ENCODE results near the gene FAM174C. TPM values are rescaled to one million over a fixed set of nuclear protein-coding genes. Genes with fewer than 3 reads are reported as not detected.

The FAM174C gene
- total RNA-seq, 2 experiments from 2014 or later: 99.8 to 101 TPM

GRCh38 chr19:1234051-1234954 lies 41.0 kb upstream of the FAM174C start:
- Mint-ChIP-seq H3K4me3 (no peak overlapping the region), H3K4me1 (peaks cover 10% of the 10 kb centered on the region), H3K36me3 (no peaks in the 10 kb centered on the region), H3K27ac (no peak overlapping the region), H3K9me3 (no peaks in the 10 kb centered on the region), H3K27me3 (peaks cover 6% of the 10 kb centered on the region)
- DNase-seq: no peak

GRCh38 chr19:1234955-1235380 lies 40.4 kb upstream of the FAM174C start:
- no peak overlapping the region for H3K4me3 Mint-ChIP-seq
- no peaks in the 10 kb centered on the region for H3K9me3 Mint-ChIP-seq
- no peak overlapping the region for H3K27ac Mint-ChIP-seq
- peaks cover 11% of the 10 kb centered on the region for H3K4me1 Mint-ChIP-seq
- no peaks in the 10 kb centered on the region for H3K36me3 Mint-ChIP-seq
- peaks cover 6% of the 10 kb centered on the region for H3K27me3 Mint-ChIP-seq
- DNase-seq: no peak

- Mint-ChIP-seq H3K27me3 (peaks cover 6% of the 10 kb centered on the region), H3K9me3 (no peaks in the 10 kb centered on the region), H3K4me3 (peak overlapping the region; percentile 25), H3K4me1 (peaks cover 13% of the 10 kb centered on the region), H3K36me3 (no peaks in the 10 kb centered on the region), H3K27ac (no peak overlapping the region)
- DNase-seq: no peak
These were observed 39.4 kb upstream of the FAM174C start for GRCh38 chr19:1235625-1236538.

- no peak for DNase-seq
- Mint-ChIP-seq H3K4me3 (peak overlapping the region; percentile 25), H3K27ac (no peak overlapping the region), H3K27me3 (peaks cover 6% of the 10 kb centered on the region), H3K9me3 (no peaks in the 10 kb centered on the region), H3K36me3 (no peaks in the 10 kb centered on the region), H3K4me1 (peaks cover 19% of the 10 kb centered on the region)
These were observed 38.8 kb upstream of the FAM174C start for GRCh38 chr19:1236576-1236975.

- Mint-ChIP-seq H3K9me3 (no peaks in the 10 kb centered on the region), H3K27ac (no peak overlapping the region), H3K4me3 (peak overlapping the region; percentile 37), H3K4me1 (peaks cover 19% of the 10 kb centered on the region), H3K27me3 (peaks cover 6% of the 10 kb centered on the region), H3K36me3 (no peaks in the 10 kb centered on the region)
- DNase-seq: no peak
These were observed 38.2 kb upstream of the FAM174C start for GRCh38 chr19:1237027-1237659.

GRCh38 chr19:1237754-1238368 lies 37.5 kb upstream of the FAM174C start, which contains the start of gene CBARP:
Gene CBARP (minus strand): TSS chr19:1238005. CDS start chr19:1236100, 1,905 bp downstream.
- peak; percentile 47 for DNase-seq
- H3K9me3 Mint-ChIP-seq: no peaks in the 10 kb centered on the region
- H3K27me3 Mint-ChIP-seq: peaks cover 6% of the 10 kb centered on the region
- H3K27ac Mint-ChIP-seq: no peak within 1 kb of the TSS
- no peaks in the 10 kb centered on the region for H3K36me3 Mint-ChIP-seq
- peak within 1 kb of the TSS; percentile 75 for H3K4me3 Mint-ChIP-seq
- peaks cover 20% of the 10 kb centered on the region for H3K4me1 Mint-ChIP-seq

- Mint-ChIP-seq H3K4me1 (peaks cover 26% of the 10 kb centered on the region), H3K36me3 (no peaks in the 10 kb centered on the region), H3K9me3 (no peaks in the 10 kb centered on the region), H3K27me3 (peaks cover 6% of the 10 kb centered on the region), H3K4me3 (peak overlapping the region; percentile 75), H3K27ac (no peak overlapping the region)
- no peak for DNase-seq
These were observed 36.7 kb upstream of the FAM174C start for GRCh38 chr19:1238369-1239303.

- H3K4me1 Mint-ChIP-seq: peaks cover 26% of the 10 kb centered on the region
- no peaks in the 10 kb centered on the region for H3K9me3 Mint-ChIP-seq
- DNase-seq: no peak
- H3K27me3 Mint-ChIP-seq: peaks cover 6% of the 10 kb centered on the region
- peak overlapping the region; percentile 51 for H3K27ac Mint-ChIP-seq
- peak overlapping the region; percentile 25 for H3K4me3 Mint-ChIP-seq
- no peaks in the 10 kb centered on the region for H3K36me3 Mint-ChIP-seq
These were observed 35.9 kb upstream of the FAM174C start for GRCh38 chr19:1239420-1239795.

- Mint-ChIP-seq H3K4me1 (peaks cover 28% of the 10 kb centered on the region), H3K27me3 (peaks cover 6% of the 10 kb centered on the region), H3K27ac (no peak overlapping the region), H3K36me3 (peaks cover 2% of the 10 kb centered on the region), H3K9me3 (no peaks in the 10 kb centered on the region), H3K4me3 (no peak overlapping the region)
- peak; percentile 98 for DNase-seq
These were observed 35.3 kb upstream of the FAM174C start for GRCh38 chr19:1239796-1240737.

GRCh38 chr19:1240925-1241324 lies 34.4 kb upstream of the FAM174C start:
- peaks cover 28% of the 10 kb centered on the region for H3K4me1 Mint-ChIP-seq
- DNase-seq: no peak
- peak overlapping the region; percentile 84 for H3K27ac Mint-ChIP-seq
- no peaks in the 10 kb centered on the region for H3K9me3 Mint-ChIP-seq
- H3K36me3 Mint-ChIP-seq: peaks cover 2% of the 10 kb centered on the region
- H3K27me3 Mint-ChIP-seq: peaks cover 6% of the 10 kb centered on the region
- H3K4me3 Mint-ChIP-seq: peak overlapping the region; percentile 81

- peak within 1 kb of the TSS; percentile 90 for H3K4me3 Mint-ChIP-seq
- H3K27me3 Mint-ChIP-seq: peaks cover 6% of the 10 kb centered on the region
- no peaks in the 10 kb centered on the region for H3K9me3 Mint-ChIP-seq
- DNase-seq: peak; percentile 95
- peaks cover 28% of the 10 kb centered on the region for H3K4me1 Mint-ChIP-seq
- peaks cover 2% of the 10 kb centered on the region for H3K36me3 Mint-ChIP-seq
- H3K27ac Mint-ChIP-seq: peak within 1 kb of the TSS; percentile 90
These were observed 33.8 kb upstream of the FAM174C start, which contains the start of gene ATP5F1D for GRCh38 chr19:1241417-1242095. Gene ATP5F1D (plus strand): TSS chr19:1241751. CDS start chr19:1241851, 100 bp downstream.
